GM18519 (cell line): ENCODE results near the gene GTPBP3.

Source experiments
- ATAC-seq: cut with Tn5 transposase; IDR thresholded peaks from one replicate; pipeline ENCODE4 v1.9.1; 2021; ENCODE audit warnings: mild to moderate bottlenecking, moderate library complexity; ENCODE audit not compliant: unreplicated experiment, low FRiP score

GTPBP3 gene

DNA sequence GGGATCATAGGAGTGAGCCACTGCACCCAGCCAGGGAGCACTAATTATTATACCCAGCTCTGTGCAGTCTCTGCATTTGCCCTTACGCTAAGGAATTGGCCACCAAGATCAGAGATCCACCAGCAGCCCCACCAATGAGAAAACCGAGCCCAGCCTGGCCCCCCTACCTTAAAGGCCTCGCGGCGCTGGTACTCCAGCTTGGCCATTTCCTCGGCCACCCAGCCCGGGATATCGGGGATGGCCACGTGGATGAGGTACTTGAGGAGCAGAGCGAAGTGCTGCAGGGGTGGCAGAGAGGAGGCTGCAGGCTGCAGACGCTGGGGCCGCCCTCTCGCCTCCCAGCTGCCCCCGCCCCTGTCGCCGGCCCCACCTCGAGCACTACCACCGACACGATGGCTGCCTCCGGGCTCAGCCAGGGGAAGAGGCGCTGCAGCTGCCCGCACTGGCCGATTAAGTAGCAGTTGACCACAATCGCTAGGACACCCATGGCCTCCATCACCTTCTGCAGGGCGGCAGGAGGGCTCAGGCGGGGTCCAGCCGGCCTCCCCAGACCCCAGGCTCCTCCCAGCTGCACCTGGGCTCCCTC is 10.2 kb upstream of the GTPBP3 start:
- no peak for ATAC-seq

DNA sequence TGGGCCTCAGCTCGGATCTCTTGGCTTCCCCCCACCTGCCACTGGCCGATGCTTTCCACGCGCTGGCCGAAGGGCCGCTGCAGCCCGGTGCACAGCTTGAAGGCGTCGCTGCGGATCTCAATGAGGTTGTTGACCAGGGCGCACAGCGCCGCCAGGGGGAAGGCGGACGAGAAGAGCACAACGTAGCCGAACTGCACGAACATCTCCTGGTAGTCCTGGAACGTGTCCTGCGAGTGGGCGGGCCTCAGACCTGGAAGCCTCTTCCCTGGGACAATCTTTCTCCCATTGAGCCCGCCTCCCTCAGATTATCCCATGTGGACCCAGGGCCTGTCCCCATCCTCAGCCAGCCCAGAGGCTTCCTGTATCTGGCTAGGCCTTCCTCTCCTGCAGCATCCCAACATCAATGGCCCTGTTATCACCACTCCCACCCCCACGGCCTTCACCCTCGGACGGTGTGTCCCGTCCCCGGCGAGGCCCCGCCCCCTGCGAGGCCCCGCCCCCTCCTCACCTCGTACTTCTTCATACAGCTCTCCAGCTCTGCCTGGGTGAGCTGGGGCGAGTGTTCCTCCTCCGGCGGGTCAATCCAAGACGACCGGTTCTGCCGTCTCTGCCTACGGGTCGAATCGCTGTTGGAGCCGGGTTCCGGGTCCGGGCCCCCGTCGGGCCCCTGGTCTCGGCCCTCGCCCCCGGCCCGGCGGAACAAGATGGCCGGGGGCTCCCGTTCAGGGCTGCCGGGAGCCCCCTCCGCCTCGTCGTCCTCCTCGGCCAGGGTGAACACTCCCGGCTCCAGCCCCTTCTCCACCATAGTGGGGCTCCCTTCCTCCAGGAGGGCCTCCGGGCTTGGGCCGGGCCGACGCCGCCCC is 9.5 kb upstream of the GTPBP3 start:
- ATAC-seq: no peak

DNA sequence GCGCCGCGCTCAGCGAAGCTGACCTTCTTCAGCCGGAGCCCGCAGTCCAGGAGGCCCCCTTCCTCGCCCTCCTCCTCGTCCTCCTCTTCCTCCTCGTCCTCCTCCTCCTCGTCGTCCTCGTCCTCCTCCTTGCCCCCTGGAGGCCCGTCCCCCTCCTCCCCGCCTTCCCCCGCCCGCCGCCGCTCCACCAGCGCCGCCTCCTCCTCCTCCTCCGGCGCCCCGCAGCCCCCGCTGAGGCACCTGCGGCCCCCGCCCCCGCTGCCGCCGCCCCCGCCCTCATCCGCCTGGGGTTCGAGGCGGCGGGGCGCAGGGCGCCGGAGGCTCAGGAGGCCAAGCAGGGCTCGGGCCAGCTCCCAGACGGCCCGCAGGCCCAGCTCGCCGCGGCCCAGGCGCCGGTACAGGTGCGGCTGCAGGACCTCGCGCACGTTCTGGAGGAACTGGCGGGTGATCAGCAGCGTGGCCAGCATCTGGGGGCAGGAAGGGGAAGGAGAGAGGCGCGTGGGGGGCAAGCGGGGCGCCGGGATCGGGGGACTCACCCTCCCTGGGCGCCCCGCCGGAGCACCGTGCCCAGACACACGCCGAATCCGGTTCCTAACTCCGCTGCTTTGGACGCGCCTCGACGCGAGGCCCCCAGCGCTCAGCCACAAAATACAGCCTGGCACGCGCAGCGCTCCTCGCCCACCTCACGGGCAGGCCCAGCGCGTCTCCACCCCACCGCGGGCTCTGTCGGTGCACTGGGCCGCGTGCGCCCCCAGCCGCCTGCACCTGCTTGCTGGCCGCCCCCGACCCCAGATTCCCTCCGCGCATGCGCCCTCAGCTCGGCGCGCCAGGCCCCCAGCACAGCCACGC is 8.6 kb upstream of the GTPBP3 start:
- ATAC-seq: no peak

DNA sequence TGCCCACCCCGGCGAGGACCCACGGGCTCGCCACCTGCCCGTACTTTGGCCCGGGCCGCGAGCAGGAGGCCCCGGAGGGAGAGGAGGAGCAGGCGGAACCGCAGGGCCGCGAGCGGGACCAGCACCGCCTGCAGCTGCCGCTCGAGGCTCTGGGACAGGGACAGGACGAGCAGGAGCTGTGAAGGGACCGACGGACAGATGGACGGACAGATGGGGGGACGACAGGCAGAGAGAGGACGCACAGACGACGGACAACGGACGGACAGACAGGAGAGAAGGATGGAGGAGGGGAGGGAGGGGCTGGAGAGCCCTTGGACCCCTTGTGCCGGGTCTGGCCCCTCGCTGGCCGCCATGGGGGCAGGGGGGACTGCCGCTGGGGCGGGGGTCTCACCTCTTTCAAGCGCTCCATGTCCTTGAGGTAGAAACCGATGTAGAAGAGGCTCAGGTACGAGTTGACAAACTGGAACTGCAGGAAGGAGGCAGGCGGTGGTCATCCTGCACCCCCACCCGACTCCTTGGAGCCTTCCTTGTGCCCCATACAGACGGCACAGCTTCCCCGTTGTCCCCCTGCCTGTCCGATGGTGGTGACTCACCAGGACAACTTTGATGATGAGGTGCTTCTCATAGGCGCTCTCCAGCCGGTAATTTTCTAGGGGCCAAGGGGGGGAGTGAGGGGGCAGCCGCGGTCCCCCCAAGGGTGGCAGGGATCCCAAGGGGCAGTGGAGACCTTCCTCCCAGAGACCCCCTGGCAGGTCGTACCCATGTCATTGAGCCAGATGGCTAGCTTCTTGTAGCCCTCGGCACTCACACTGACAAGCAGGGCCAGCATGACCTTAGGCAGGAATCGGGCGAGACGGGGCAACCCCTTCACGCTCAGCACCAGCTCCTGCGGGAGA is 7.7 kb upstream of the GTPBP3 start:
- ATAC-seq: no peak

DNA sequence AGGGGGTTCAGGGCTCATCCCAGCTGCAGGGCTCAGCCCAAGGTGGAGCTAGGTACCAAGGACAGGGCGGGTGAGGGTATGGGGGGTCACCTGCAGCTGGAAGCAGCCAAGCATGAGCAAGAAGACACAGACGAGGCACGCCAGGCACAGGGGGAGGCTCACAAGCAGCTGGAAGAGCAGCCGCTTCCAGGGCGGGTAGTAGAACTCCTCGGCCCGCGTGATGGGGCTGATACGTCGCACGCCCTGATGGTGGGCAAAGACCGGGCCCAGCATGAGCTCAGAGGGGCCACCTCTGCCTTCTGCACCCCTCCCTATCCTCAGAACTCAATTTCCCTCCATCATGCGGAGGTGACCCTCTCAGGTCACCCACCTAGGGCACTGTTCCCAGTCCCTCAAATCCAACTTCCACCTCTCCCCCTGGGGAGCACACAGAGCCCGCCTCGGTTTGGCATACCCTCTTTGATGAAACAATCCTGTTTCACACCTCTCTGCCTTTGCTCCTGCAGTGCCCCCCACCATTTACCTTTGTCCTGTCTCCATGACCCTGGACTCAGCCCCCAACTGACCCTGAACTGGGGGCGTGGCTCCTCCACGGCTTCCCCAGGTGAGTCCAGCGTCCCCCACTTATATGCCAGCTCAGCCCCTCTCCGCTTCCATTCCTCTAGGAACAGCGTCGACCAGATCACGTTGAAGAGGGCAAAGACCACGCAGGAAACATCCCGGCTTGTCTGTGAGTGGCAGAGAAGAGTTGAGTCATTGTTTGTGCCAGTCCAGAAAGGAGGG is 6.9 kb upstream of the GTPBP3 start:
- ATAC-seq: no peak

DNA sequence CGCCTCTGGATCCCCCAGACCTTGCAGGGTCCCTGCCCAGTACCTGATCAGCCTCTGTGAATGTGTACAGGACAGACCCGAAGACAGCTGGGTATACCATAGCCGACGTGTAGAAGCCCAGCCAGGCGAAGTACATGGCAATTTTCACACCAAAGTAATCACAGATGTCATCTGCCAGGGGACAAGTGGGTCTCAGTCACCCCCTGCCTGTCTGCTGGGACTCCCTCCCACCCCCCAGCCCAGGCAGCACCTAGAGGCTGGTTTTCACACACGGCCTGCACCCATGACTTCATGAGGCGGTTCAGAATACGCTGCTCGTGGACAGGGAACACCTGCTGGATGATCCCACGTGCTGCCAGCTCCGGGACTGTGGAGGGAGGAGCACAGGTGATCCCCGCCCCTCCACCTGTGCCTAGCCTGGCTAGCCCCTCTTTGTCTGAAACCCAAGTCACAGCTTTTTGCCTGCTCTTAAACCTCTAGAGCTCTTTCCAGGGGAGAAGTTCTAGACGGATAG is 6.3 kb upstream of the GTPBP3 start:
- ATAC-seq: no peak

DNA sequence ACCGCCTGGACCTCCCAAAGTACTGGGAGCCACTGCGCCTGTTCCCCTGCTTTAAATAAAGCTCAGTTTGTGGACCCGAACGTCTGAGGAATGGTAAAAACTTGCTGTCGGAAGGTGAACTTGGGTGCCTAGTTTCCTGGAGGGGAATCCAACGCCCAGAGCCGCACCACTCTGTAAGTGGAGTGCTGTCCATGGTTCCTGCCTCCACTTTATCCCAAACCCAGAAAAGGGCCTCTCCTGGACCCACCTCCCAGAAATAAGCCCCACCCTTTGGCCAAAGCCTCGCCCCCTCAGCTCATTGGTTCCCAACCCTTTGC is 5.0 kb upstream of the GTPBP3 start:
- no peak for ATAC-seq

DNA sequence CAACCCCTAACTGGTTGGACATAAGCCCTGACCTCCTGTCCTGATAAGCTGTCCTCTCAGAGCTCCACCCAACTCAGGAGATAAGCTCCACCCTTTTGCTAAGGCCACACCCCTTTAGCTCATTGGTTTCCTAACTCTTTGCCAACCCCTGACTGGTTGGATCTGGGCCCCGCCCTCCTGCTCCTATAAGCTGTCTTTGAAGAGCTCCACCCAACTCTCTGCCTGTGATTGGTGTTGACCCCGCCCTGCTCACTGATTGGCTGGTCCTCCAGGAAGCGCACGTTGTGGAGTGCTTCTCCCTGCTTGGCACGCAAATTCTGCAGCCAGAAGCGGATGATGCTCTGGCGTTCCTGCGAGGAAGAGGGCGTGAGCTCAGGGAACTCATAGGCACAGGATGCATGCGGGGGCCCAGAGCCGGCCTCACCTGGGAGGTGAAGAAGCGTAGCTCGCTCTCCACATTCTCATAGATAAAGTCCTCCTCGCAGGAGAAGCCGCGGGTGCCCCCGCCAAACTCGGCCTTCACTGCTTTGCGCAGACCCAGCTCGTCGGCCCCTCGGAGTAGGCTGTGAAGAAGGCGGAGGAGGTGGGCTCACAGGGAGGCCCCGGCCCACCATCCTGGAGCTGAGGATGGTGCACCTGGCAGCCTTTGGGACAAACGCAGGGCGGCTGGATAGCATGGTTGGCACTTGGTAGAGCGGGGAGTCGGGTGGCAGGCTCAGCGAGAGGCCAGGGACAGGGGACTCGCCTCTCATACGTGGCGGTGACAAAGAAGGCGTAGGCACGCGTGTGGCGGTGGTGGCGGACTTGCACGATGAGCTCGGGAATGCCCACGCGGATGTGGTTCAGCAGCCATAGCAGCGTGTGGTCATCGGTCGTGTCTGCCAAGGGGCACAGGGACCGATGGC is 4.4 kb upstream of the GTPBP3 start:
- no peak for ATAC-seq

DNA sequence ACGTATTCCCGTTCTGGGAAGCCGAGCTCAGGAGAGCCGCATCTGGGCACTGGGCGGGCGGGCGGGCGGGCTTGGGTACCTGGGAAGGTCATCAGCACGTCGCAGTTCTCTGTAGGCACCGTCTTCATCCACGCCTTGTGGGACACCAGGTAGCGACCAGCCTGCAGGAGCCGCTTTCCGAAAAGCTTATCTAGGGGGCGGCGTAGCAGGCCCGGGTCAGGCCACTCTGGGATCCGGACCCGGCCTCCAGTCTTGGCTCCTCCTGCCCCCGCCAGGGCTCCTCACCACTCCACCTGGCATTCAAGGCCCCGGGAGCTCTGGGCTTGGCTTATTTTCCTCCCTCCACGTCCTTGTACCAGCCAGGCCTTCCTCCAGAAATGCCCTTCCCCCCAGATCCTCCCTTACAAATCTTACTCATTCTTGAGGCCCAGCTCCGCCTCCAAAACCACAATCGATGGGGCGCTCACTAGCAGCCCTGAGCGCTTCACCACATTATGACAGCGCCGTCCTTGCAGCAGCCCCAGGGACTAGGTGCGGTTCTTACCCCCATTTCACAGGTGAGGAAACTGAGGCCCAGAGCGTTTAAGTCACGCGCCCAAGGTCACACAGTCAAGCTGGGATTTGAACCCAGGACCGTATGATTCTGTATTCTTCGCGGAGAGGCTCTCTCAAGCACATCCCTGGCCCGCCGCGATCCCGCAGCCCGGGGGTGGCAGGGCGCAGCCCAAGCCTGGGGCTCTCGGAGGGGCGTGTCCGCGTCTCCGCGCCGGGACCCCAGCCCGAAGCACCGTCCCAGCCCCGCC is 3.5 kb upstream of the GTPBP3 start:
- no peak for ATAC-seq

DNA sequence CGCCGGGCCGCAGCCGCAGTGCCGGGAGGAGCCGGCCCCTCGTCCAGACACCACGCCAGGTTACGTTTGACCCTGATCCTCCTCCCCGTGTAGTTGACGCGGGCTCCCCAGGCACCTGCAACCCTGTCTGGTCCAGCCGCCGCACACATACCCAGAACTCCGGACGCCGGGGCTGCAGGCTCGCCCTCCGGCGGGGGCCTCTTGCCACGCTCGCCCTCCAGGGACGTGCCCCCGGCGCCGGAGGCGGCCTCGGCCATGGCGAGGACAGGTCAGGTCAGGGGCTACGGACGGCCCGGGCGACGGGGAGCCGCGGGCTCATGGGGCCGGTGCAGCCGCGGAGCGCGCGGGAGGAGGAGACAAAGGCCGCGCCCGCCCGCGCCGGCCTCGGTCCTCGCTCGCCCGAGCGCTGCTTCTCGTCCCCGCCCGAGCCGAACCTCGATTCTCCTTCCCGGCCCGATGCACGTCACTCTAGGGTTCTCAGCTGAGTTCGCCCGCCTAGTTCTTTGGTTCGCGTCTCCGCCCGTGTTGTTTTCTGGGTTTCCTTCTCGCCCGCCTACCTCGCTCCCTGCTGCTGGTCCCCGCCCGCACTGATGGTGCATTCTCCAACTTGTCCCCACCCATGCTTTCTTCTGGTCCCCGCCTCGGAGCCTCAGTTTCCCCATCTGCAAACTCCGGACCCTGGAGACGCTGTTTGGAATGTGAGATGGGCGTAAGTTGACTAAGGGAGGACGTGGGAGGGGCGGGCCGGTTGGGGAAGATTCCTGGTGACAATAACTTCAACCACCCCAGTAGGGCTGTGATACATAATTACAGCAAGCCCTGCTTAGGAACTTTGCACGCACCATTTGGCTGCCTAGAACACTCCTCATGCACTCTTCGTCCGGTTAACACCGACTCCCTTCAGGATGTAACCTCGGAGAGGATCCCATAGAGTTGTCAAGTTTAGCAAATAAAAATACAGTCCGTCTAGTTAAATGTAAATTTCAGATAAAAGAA is 2.6 kb upstream of the GTPBP3 start, which contains the start of gene ANO8:
ANO8 (minus strand) TSS at position 442 of the 996 bp plus-strand sequence; CDS start at position 257, 185 bp downstream.
- ATAC-seq: no peak

DNA sequence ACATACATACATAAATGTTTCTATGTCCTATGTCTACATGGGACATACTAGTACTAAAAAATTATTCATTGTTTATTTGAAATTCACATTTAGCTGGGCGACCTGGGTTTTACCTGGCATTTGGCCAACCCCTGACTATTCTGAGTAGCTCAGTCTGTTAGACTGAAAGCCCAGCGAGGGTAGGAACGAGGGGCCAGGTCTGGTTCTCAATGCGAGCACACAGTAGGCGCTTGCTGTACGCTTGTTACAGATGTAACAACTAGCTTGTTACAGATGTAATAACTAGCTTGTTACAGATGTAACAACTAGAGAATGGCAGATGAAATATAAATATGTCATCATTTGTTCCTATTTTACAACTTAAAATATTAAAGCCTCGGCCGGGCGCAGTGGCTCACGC is 1.8 kb upstream of the GTPBP3 start:
- ATAC-seq: no peak

DNA sequence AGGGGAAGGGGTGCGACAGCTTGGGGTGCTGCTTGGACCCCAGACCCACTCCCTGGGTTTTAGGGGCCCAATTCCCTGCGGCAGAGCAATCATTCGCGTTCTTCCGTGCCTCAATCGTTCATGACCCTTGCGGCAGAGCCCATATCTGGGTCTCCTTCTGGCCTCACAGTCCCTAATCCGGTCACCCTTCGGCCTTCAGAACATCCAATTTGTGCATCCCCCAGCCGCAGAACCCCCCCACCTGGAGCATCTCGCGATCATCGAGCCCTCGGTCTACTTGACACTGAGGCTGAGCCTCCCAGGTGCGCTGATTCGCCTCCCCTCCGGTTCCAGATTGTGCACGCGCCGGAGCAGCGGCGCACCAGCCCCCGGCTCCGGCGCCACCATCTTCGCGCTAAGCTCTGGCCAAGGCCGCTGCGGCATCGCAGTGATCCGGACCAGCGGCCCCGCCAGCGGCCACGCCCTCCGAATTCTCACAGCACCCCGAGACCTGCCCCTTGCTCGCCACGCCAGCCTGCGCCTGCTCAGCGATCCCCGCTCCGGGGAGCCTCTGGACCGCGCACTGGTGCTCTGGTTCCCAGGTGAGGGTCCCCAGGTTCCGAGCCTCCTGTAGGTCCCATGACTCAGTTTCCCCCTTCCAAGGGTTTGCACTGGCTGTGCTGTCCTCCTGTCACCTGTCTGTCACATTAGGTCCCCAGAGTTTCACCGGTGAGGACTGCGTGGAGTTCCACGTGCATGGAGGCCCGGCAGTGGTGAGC is 501 bp downstream of the GTPBP3 start:
- ATAC-seq: no peak

DNA sequence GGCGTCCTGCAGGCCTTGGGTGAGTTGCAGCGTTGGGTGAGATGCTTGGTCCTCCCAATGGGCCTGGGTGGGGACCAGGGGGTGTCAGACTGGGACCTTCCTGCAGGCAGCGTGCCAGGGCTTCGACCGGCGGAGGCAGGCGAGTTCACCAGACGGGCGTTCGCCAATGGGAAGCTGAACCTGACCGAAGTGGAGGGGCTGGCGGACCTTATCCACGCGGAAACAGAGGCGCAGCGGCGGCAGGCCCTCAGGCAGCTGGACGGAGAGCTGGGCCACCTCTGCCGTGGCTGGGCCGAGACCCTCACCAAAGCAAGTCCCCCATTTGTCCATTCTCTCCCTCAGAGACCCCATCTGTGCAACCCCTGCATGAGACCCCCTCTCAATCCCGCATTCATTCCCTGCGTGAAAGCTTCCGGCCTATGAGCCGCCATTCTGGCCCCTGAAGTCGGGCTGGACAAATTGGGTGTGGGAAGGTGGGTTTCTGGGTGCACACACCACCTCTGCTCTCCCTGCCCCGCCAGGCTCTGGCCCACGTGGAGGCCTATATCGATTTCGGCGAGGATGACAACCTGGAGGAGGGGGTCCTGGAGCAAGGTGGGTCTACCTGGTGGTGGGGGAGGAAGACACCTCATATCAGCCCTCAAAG is 1.2 kb downstream of the GTPBP3 start:
- ATAC-seq: no peak

DNA sequence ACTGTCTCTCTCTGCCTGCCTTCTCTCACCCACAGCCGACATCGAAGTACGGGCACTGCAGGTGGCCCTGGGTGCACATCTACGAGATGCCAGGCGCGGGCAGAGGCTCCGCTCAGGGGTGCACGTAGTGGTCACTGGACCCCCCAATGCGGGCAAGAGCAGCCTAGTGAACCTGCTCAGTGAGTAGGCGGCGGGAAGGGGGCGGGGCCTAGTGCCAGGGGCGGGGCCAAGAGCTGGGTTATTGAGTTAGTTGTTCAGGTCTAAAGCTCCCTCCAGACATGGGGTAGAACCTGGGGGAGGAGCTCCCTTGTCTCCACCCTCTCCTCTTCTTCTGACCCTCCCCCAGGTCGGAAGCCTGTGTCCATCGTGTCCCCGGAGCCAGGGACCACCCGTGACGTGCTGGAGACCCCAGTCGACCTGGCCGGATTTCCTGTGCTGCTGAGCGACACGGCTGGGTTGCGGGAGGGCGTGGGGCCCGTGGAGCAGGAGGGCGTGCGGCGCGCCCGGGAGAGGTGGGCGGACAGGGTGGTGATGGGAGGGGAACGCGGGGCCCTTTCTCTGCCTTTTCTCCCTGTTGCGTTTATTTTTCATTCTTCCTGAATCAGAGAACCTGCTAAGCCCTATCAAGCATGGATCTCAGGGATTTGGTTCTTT is 1.9 kb downstream of the GTPBP3 start:
- ATAC-seq: no peak
